ENCODE data around the gene ARSA.

GRCh38 chr22:50673231-50674129 lies 45.5 kb upstream of the ARSA start:
- no peak for TF ChIP-seq CTCF (IDR thresholded peaks at IDR 0.05)
- TF ChIP-seq POLR2A (IDR thresholded peaks at IDR 0.05), result no peak
